A549 (cell line): ENCODE data around the gene SERPINA4.

ENCODE experiments used
- CBX2 ChIP-seq: fragments of 200-600 bp; sonication (generic); IDR thresholded peaks from 2 replicates; pipeline ENCODE4 v1.6.1; 2016; ENCODE audit warnings: low read depth, mild to moderate bottlenecking, borderline replicate concordance
- CTCF ChIP-seq: fragments of >200 bp; sonication (Bioruptor Twin); formaldehyde crosslinking; IDR thresholded peaks from 3 replicates; pipeline ENCODE4 v1.5.1; 2016
- ESRRA ChIP-seq: fragments of 150-350 bp; IDR thresholded peaks from 2 replicates; pipeline ENCODE4 v1.6.1; 2014; ENCODE audit warnings: mild to moderate bottlenecking, low read length, borderline replicate concordance
- NFE2L2 ChIP-seq: fragments of 150-350 bp; conservative IDR thresholded peaks from 2 replicates; pipeline ENCODE4 v1.6.1; 2014; ENCODE audit warnings: low read length
- POLR2A ChIP-seq: IDR thresholded peaks from 2 replicates; pipeline ENCODE4 v1.6.1; 2012; ENCODE audit warnings: mild to moderate bottlenecking, low read length
- RAD21 ChIP-seq, 2 experiments: fragments of >200 bp in 1 of 2; sonication (Bioruptor Twin) in 1 of 2; formaldehyde crosslinking in 1 of 2; IDR thresholded peaks in 1 of 2; conservative IDR thresholded peaks in 1 of 2; 2 replicates in 1 of 2; 3 replicates in 1 of 2; pipeline ENCODE4 v1.6.1; 2012 to 2018; ENCODE audit warnings: inconsistent platforms in 1 of 2

GRCh38 chr14:94548131-94548998 lies 12.9 kb upstream of the SERPINA4 start:
- no peak for TF ChIP-seq POLR2A
- TF ChIP-seq CTCF, result no peak
- no peak for TF ChIP-seq RAD21 (conservative IDR thresholded peaks at IDR 0.05 in 1 of 2, IDR thresholded peaks at IDR 0.05 in 1 of 2)
- no peak for TF ChIP-seq ESRRA
- no peak for TF ChIP-seq NFE2L2
- TF ChIP-seq CBX2, result no peak
